Psoas muscle (tissue), 8 donors: ENCODE data around the gene MAP3K4. TPM values are rescaled to one million over a fixed set of nuclear protein-coding genes. Genes with fewer than 3 reads are reported as not detected.

Experiments used
- ATAC-seq, 4 donors: fragments of 200-7000 bp; cut with Tn5 transposase; one replicate each; pipeline ENCODE4 v1.9.1; 2020; ENCODE audit warnings: moderate library complexity in 3 of 4, mild to moderate bottlenecking in 2 of 4
- DNase-seq, 2 donors: peaks; one replicate each; pipeline ENCODE4 v3.0.0-alpha.2; 2020
- H3K27ac ChIP-seq: fragments of 200-600 bp; one replicate; pipeline ENCODE4 v1.8.0; 2022
- H3K27me3 ChIP-seq, 3 donors: fragments of 200-600 bp in 1 of 3; one replicate each; pipeline versions ENCODE4 v1.6.1 to v1.8.0; 2013 to 2022; ENCODE audit warnings: low read length in 2 of 3, mild to moderate bottlenecking in 2 of 3, moderate library complexity in 1 of 3; ENCODE audit not compliant: insufficient read depth in 3 of 3
- H3K36me3 ChIP-seq, 2 donors: fragments of 200-600 bp in 1 of 2; one replicate each; pipeline versions ENCODE4 v1.6.1 to v1.8.0; 2013 to 2022; ENCODE audit warnings: low read depth in 1 of 2, mild to moderate bottlenecking in 1 of 2, moderate library complexity in 1 of 2; ENCODE audit not compliant: insufficient read depth in 1 of 2
- H3K4me1 ChIP-seq: fragments of 200-600 bp; one replicate; pipeline ENCODE4 v1.8.0; 2022
- H3K4me3 ChIP-seq: fragments of 200-600 bp; one replicate; pipeline ENCODE4 v1.8.0; 2022; ENCODE audit warnings: mild to moderate bottlenecking
- H3K9me3 ChIP-seq: fragments of 200-600 bp; one replicate; pipeline ENCODE4 v1.8.0; 2022
- CTCF ChIP-seq: fragments of 200-600 bp; IDR thresholded peaks from one replicate; pipeline ENCODE4 v1.8.0; 2022; ENCODE audit warnings: antibody characterized with exemption
- WGBS, 3 donors: extraction: QIAGEN DNeasy Blood & Tissue Kit; methylation state at CpG; one replicate each; pipeline versions ENCODE4 v1.1.6 to v1.1.7; 2013; 5-methylcytosine and 5-hydroxymethylcytosine counted together
- intact Hi-C, 2 donors: fragments of 100-400 bp; cut with DNase I; formaldehyde crosslinking; loops; one replicate each; pipeline versions ENCODE4 v1.11.0 to v1.14.2; 2022
- polyA plus RNA-seq, 3 donors: library from polyadenylated mRNA; stranded (reverse); fragments of 200-250 nt; gene quantifications; one replicate each; pipeline ENCODE4 v1.2.3, GENCODE V29; 2013
- total RNA-seq, 4 donors: library from RNA; stranded (reverse); fragmentation: NEBNext Ultra II Directional in 2 of 4; extraction: Animal tissue kit (Norgen Biotek cat#: 25700) in 2 of 4; gene quantifications; one replicate each; pipeline versions ENCODE4 v1.2.1 to v1.2.4, GENCODE V29; 2021 to 2023
- donor health status: healthy with polysubstance abuse.
- donor health status: DM: no; HTN: no; CAD: no; lungs with moderate emphysema.
- donor health status: Bipolar disorder and iron deficiency.
- donor health status: healthy.
- donor health status: DM: yes; HTN: yes; CAD: no.
- donor health status: DM: no; HTN: no; CAD: no.
- donor health status: DM: no; HTN: no; CAD: no.
- donor health status: DM: yes; HTN: yes; CAD: no.

The MAP3K4 gene
- total and polyA plus RNA-seq, 7 donors, result 13.5 to 45.8 (median 19.4) TPM

DNA sequence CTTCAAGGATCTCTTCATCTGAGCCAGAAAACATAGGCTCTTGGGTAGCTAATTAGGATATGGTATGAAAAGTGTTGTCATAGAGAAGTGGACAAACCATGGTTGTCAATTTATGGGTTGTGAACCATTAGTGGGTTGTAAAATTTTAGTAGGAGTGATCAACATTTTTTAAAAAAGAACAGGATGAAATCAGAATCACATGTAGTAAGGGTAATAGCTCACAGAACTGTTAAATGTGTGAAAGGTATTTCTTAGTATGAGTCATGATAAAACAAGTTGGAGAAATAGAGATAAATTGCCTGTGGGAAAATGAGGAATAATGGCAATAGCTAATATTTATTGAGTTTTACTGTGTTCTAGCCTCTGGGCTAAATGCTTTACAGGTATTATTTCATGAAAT is 113.4 kb downstream of the MAP3K4 start:
- no peak for TF ChIP-seq CTCF
- no peaks in the 10 kb centered on the region for H3K4me1 ChIP-seq
- peaks cover 17 to 92% of the 10 kb centered on the region in 2 donors for H3K36me3 ChIP-seq
- H3K27ac ChIP-seq, result no peak overlapping the region
- intact Hi-C loops, result loop anchor here in 1 of 2 donors (10.0 kb wide), 1 partner anchor 270 kb away; no protein-coding TSS in a partner anchor
- H3K27me3 ChIP-seq, result no peaks in the 10 kb centered on the region
- H3K9me3 ChIP-seq, result no peaks in the 10 kb centered on the region
- H3K4me3 ChIP-seq, result no peak overlapping the region
- no peak for ATAC-seq
- DNase-seq, result no peak

- no peaks in the 10 kb centered on the region for H3K27me3 ChIP-seq
- no peak for ATAC-seq
- no peak overlapping the region for H3K4me3 ChIP-seq
- 96 to 100% (median 100%) methylated on average over 2 of the region's 2 CpGs for WGBS, 3 donors
- no peak for DNase-seq
- H3K36me3 ChIP-seq, result peaks cover 17 to 93% of the 10 kb centered on the region in 2 donors
- no peak for TF ChIP-seq CTCF
- H3K9me3 ChIP-seq, result no peaks in the 10 kb centered on the region
- no peak overlapping the region for H3K27ac ChIP-seq
- intact Hi-C loops, result loop anchor here in 1 of 2 donors (10.0 kb wide), 1 partner anchor 269 kb away; no protein-coding TSS in a partner anchor
- H3K4me1 ChIP-seq, result no peaks in the 10 kb centered on the region
Measured at GRCh38 chr6:161105408-161105807, 113.8 kb downstream of the MAP3K4 start.

GRCh38 chr6:161107779-161108730 is 116.5 kb downstream of the MAP3K4 start:
- Histone ChIP-seq H3K9me3 (no peaks in the 10 kb centered on the region), H3K27ac (no peak overlapping the region), H3K27me3 (no peaks in the 10 kb centered on the region), H3K4me1 (no peaks in the 10 kb centered on the region), H3K36me3 (peaks cover 31 to 99% of the 10 kb centered on the region in 2 donors), H3K4me3 (no peak overlapping the region)
- ATAC-seq, result no peak
- DNase-seq, result no peak
- no peak for TF ChIP-seq CTCF
- 95 to 96% (median 96%) methylated on average over 23 of the region's 23 CpGs for WGBS, 3 donors
- intact Hi-C loops, result loop anchor here in 1 of 2 donors (10.0 kb wide), 1 partner anchor 267 kb away; no protein-coding TSS in a partner anchor

DNA sequence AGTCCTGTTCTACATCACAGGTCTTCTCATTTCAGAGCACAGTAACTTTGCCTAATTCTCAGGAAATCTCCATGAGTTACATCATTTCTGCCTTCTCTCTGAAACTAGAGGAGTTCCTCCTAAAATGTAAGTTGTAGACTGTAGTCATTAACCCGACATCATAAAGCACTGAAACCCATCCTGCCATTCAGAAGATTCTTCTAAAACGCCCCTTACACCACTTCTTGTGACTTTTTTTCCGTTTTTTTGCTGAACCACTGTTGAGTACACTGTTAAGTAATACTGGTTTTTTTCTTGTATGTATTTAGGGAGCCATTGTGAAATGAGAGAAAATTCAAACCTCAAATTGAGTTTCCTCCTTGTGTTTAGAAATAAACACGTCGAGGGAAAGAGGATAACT is 117.3 kb downstream of the MAP3K4 start:
- Histone ChIP-seq H3K9me3 (no peaks in the 10 kb centered on the region), H3K27me3 (no peaks in the 10 kb centered on the region), H3K27ac (no peak overlapping the region), H3K4me1 (no peaks in the 10 kb centered on the region), H3K4me3 (no peak overlapping the region), H3K36me3 (peaks cover 32 to 99% of the 10 kb centered on the region in 2 donors)
- DNase-seq (no peak), ATAC-seq (no peak)
- intact Hi-C loops, result loop anchor here in 1 of 2 donors (10.0 kb wide), 1 partner anchor 266 kb away; no protein-coding TSS in a partner anchor
- no peak for TF ChIP-seq CTCF
- WGBS, 3 donors, result 92 to 95% (median 92%) methylated on average over 5 of the region's 5 CpGs
